Measurements from ENCODE around the gene FKBP14.

The FKBP14 gene

DNA sequence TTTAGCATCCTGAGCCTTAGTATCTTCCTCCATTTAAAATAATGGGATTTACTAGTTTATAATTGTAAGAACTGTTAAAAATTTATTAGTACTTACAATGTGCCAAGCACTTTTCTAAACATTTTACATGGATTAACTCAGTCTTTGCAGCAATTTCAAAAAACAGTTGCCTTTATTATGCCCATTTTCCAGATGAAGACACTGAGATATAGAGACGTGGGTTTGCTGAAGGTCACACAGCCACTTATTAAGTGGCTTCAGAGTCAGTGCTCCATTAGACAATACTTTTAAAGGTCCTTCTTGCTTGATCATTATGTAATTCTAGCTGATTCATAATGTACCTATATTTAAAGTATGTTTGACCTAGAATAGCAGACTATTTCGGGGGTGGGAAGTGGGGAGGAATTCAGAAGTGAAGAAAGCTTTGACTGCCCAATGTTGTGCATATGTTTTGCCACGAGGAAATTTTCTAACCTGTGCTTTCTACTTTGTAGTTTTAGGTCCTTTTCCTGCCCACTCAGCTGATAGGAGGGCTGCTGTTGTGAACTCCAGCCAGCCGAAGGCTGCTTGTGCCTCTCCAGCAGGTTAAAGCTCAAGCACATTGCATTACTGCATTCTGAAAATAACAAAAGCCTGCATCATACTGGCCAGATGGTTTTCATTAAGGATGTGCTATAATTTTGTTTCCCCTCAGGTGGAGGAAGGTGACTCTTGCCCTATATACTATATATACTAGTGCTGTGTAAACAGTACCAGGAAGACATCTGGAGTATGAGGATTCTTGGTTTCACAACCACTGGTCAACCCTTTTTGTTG is 6.0 kb upstream of the FKBP14 start:
- DNase-seq = no peak

GRCh38 chr7:30029696-30030095 is 3.2 kb upstream of the FKBP14 start:
- DNase-seq = no peak

DNA sequence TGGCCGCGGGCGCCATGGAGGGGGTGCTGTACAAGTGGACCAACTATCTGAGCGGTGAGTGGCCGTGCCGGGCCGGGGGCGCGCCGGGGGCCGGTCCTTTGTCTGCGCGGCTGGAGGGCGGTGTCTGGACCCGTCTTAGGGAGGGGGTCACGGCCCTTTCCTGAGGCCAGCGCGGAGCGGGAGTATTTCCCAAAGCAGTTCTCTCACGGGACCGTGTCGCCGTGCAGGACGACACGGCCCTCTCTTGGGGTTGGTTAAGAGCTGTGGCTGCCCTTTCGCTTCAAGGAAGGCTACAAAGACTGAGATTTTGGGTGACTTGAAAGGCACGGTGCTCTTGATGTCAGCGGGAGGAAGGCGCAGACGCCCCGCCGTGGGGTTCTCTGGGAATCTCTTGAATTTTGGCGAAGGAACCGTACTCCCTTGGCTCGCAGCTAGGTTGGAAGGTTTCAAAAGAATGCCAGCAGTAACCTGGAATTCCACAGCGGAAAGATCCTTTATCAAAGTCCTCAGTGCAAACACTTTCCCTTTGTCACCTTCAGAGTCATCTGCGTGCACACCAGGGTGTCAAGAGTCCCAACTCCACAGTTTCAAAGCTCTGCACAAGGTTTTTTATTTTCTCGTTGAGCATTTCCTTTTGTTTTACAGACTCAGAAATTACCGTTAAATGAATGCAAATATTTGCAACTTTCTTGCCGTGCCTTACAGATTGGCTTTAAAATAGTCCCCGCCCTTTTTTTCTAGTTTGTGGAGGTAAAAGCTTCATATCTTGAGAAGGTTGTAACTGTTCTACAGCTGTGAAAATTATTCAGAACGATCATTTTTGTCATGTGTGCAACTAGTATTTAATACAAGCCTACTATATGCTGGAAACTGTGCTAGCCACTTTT is 2.5 kb upstream of the FKBP14 start:
- DNase-seq = no peak

- DNase-seq = peak; percentile 99
Observed at GRCh38 chr7:30028216-30028748, 1.8 kb upstream of the FKBP14 start, which contains the start of gene PLEKHA8. Gene PLEKHA8, plus strand, starts transcription at chr7:30028412. Its CDS starts 351 bp downstream, at chr7:30028763.

DNA sequence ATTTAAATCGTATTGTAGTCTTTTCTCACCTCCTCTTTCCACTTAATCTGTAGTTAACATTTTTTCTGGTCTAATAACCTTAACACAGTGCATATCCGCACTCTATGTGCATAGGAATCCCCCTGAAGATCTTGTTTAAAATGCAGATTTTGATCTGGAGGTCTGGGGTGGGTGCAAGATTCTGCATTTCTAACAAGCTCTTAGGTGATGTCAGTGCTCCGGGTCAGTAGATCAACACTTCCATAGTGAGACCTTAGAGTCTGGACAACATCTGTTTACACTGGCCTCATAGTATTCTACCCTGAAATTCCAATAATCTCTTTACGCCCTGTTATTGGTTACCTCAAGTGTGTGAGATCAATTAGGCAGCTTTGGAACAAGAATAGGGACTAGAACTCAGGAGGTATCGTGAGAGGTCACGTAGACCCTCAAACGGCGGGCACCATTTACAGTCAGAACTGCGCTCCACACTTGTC is 1.3 kb upstream of the FKBP14 start:
- DNase-seq = no peak

DNA sequence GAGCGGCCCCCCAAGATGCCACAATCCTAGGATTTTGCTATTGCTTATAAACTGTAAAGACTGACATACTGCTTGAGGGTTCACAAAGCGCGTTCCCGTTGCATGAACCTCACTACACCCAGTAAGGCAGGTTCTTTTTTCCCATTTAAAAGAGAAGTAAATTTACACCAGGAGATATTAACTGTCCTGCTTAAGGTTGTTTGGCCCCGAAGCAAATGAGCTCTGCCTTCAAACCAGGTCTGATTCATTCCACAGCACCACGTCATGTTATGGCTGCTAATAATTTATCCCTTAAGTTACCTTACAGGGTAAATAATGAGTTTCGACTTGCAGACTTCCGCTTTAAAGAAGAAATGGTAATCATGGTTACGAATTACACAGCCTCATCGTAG is 559 bp upstream of the FKBP14 start:
- DNase-seq = no peak

DNA sequence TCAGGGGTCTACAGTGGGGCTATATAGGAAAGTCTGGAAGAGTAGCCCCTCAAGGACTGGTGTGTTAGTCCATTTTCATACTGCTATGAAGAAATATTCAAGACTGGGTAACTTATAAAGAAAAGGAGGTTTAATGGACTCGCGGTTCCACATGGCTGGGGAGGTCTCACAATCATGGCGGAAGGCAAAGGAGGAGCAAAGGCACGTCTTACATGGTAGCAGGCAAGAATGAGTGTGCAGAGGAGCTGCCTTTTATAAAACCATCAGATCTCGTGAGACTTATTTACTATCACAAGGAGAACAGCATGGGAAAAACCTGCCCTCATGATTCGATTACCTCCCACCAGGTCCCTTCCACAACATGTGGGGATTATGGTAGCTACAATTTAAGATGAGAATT is 3.0 kb downstream of the FKBP14 start:
- DNase-seq = no peak

DNA sequence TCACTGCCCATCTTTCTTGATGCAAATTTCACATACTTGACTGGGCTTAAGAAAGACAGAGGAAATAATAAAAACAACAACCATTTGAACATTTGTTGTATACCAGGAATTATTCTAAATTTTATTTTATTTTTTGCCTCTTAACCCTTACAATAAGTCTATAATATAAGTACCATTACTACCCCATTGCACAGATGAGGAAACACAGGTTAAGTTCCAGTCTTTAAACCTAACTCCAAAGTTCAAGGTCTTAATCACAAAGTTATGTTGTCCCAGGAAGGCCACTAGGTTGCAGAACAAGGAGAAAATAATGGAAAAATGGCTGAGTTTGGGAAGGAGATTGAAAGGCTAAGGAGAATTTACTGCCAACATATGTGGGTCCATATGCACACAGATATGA is 3.5 kb downstream of the FKBP14 start:
- DNase-seq = no peak

DNA sequence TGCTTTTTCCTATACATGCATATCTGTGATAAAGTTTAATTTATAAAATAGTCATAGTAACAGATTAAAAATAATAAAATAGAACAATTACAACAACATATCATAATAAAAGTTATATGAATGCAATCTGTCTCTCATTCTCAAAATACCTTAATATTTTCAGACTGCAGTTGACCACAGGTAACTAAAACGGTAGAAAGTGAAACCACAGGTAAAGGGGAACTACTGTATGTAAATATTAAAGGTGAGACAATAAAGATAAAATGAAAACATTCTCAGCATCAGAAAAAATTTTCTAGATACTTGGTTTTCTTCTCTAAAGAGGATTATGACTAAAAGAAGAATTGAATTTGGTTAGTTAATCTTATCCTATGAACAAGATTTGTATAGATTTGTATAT is 6.0 kb downstream of the FKBP14 start:
- DNase-seq = no peak

DNA sequence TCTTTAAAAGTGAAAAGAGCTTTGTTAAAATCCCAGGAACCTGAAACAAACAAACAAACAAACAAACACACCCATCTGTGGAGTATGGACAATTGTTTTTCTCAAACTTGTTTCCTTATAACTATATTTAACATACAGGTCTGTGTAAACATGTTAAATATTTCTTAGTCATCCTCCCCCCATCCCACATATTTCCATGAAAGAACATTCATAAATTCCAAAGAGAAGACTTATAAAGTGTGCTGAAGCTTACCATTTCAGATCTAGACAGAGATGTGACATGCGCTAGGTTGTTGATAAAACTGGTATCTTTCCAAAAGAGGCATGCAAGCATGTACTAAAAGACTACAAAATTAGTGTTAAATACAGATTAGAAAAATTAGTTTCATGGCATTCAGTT is 6.5 kb downstream of the FKBP14 start:
- DNase-seq = no peak

- no peak for DNase-seq
Observed at GRCh38 chr7:30019387-30019786, 7.1 kb downstream of the FKBP14 start.

GRCh38 chr7:30018451-30018850 is 8.1 kb downstream of the FKBP14 start:
- no peak for DNase-seq

DNA sequence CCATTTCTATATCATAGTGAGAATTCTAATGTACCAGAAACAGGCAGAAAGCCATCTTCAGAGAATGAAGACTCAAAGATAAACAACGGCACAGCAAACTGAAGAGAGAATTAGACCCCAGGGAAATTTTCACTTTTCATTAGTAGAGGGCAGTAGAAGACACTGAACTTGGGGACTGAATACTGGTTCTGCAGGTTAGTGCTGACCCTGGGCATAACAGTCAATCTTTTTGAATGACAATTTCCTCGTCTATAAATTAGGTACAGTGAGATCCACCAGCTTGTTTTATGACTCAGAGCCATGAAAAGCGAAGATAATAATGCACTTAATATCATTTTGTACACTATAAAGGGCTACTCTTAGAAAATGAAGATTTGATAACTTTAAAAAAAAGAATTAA is 13.7 kb downstream of the FKBP14 start:
- no peak for DNase-seq

DNA sequence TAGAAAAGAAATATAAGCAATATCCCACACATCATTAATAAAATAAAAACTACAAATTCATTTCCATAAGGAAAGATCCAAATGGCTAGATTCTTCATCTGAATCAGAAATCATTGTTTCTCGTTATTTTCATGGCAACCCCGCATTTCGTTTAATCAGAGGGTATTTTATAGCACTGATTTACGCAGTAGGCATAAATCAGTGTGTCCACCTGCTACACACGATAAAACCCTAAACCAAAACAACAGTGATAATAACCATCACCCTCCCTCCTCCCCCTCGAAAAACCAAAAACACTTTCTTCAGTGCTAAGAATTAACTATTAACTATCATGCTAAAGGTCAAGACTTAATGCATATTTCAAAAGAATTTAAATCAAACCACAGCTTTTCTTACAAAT is 16.5 kb downstream of the FKBP14 start:
- DNase-seq = no peak

DNA sequence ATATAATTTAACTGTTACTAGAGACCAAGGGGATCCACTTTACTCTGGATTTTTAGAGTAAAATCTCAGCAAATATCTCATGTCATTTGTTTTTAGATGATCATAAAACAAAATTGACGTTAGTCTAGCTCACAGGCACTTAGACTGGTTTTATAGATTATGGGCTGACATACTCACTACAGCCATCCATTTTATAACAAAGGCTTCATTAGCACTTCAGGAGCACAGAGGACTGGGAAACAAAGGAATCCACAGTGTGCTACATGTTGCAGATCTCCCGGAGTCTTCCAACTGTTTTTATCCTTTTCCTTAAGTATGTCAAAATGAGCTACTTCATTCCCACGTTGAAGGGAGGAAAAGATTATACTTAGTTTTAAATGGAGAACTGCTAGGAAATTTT is 21.0 kb downstream of the FKBP14 start:
- no peak for DNase-seq

GRCh38 chr7:30003098-30003497 is 23.4 kb downstream of the FKBP14 start:
- DNase-seq = no peak

- no peak for DNase-seq
Observed at GRCh38 chr7:30001998-30002397, 24.5 kb downstream of the FKBP14 start.

GRCh38 chr7:29998489-29998888 is 28.0 kb downstream of the FKBP14 start:
- no peak for DNase-seq

DNA sequence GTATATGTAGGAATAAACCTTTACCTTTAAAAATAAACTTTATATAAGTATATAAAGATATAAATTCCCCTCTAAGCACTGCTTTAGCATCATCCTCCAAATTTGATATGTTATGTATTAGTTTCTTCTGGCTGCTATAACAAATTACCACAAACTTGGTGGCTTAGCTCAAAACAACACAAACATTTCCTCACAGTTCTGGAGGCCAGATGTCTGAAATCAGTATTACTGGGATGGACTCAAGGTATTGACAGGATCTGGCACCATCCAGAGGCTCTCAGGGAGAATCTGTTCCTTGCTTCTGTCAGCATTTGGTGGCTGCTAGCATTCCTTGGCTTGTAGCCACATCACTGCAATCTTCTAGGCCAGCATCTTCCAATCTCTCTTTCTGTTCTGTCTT is 30.2 kb downstream of the FKBP14 start:
- no peak for DNase-seq

- DNase-seq = no peak
Observed at GRCh38 chr7:29995652-29996051, 30.9 kb downstream of the FKBP14 start.

DNA sequence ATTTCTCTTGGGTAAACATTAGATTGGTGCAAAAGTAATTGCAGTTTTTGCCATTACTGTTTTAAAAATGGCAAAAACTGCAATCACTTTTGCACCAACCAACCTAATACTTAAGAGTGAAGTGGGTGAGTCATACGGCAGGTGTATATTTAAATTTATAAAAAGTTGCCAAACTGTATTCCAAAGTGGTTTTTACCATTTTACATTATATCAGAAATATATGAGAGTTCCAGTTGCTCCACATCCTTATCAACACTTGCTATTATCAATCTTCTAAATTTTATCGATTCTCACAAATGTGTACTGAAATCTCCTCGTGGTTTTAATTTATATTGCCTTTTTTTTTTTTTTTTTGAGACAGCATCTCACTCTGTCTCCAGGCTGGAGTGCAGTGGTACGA is 33.4 kb downstream of the FKBP14 start:
- no peak for DNase-seq

GRCh38 chr7:29991937-29992336 is 34.6 kb downstream of the FKBP14 start:
- no peak for DNase-seq

DNA sequence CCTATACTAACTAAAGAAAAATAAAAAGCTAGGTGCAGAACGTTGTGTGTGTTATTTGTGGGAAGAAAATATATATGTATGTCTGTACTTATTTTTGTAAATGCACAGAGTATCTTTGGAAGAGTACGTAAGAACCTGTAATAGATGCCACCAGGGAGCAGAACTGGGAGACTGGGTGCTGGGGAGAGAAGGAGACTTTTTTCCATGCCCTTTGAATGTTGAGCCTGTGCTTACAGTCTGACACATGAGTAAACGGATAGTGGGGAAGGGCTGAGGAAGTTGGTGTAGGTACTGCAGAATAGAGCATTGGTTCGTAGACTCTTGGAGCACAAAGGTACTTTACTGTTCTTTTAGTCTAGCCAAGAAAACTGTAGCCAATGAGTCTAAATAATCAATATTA is 35.6 kb downstream of the FKBP14 start:
- no peak for DNase-seq
